GM19397 (cell line): Measurements from ENCODE around the gene C18orf32.
A peak's percentile ranks its signal among the peaks of the same experiment; 100 is the strongest.
"Not testable (repeated sequence)": the region's sequence is repeated elsewhere in the genome, so short reads cannot be mapped to it uniquely, and the experiment has no call there.

Experiments
- ATAC-seq: cut with Tn5 transposase; IDR thresholded peaks from one replicate; pipeline ENCODE4 v1.9.1; 2021; ENCODE audit warnings: mild to moderate bottlenecking, moderate library complexity; ENCODE audit not compliant: unreplicated experiment

The C18orf32 gene

GRCh38 chr18:49486953-49487710 lies at the start of gene C18orf32:
C18orf32 (minus strand) TSS chr18:49487234; CDS start chr18:49483748, 3,486 bp downstream.
- peak; percentile 97 for ATAC-seq

- no peak for ATAC-seq
Observed at GRCh38 chr18:49534846-49535601, 48.0 kb upstream of the C18orf32 start.

DNA sequence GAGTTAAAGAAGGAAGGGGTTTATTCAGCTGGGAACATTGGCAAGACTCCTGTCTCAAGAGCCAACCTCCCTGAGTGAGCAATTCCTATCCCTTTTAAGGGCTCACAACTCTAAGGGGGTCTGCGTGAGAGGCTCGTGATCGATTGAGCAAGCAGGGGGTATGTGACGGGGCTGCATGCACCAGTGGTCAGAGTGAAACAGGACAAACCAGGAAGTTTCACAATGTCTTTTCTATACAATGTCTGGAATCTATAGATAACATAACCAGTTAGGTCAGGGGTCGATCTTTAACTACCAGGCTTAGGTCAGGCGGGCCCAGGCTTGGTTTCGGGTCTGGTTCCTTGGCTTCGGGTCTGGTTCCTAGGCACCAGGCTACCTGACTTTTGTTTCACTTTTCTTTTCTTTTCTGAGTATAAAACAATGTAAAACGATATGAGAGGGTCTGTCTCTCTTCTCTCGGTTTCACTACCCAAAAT lies 44.7 kb upstream of the C18orf32 start:
- ATAC-seq: no peak

DNA sequence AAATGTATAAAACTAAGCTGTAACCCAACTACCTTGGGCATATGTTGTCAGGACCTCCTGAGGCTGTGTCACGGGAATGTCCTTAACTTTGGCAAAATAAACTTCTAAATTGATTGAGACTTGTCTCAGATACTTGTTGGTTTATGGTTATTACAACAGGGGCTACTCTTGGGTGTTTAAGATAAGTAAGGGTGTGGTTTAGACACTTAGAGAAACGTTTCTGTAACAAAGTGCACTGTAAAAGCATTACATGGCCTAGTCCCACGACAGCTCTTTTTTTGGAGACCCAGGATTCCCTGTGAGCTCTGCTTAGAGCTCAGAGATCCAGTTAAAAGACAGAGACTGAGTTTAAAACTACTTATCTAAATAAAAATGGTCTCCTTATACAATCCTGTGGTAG lies 42.6 kb upstream of the C18orf32 start:
- no peak for ATAC-seq

GRCh38 chr18:49527631-49528327 lies 40.7 kb upstream of the C18orf32 start:
- ATAC-seq: no peak

DNA sequence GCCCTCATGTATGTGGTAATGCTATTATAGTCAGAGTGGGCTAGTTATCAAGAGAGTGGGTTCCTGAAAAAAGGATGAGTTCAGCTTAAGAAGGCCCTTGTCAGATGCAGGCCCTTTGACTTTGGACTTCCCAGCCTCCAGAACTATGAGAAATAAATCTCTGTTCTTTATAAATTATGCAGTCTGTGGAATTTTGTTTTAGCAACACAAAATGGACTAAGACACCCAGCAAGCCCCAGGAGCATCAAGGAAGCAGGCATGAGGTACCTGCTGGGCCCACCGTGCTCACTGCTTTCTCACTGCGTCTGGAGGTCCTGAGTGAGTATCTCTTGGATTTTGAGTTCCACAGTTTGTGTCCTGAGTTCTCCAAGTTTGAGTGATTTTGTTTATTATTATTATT lies 38.9 kb upstream of the C18orf32 start:
- no peak for ATAC-seq

GRCh38 chr18:49524951-49525350 lies 37.9 kb upstream of the C18orf32 start:
- no peak for ATAC-seq

GRCh38 chr18:49524349-49524748 lies 37.3 kb upstream of the C18orf32 start:
- ATAC-seq: no peak

- not testable (repeated sequence) for ATAC-seq
Observed at GRCh38 chr18:49523580-49524093, 36.6 kb upstream of the C18orf32 start.

GRCh38 chr18:49521216-49521835 lies 34.3 kb upstream of the C18orf32 start:
- ATAC-seq: no peak

DNA sequence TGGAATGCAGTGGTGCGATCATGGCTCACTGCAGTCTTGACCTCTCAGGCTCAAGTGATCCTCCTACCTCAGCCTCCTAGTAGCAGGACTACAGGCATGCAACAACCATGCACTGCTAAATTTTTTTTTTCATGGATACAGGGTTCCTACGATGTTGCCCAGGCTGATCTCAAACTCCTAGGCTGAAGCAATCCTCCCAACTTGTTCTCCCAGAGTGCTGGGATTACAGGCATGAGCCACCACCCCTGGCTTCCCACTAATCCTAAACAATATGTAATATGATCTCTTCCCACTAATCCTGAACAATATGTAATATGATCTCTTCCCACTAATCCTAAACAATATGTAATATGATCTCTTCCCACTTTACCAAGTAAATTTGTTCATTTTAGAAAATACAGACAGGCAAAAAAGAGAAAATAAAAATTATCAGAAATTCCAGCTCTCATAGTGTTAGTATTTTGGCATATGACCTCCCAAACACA lies 33.7 kb upstream of the C18orf32 start:
- ATAC-seq: no peak

- ATAC-seq: no peak
Observed at GRCh38 chr18:49519101-49519971, 32.3 kb upstream of the C18orf32 start.

GRCh38 chr18:49517483-49517882 lies 30.4 kb upstream of the C18orf32 start:
- ATAC-seq: no peak

GRCh38 chr18:49515516-49515915 lies 28.5 kb upstream of the C18orf32 start:
- no peak for ATAC-seq

GRCh38 chr18:49515003-49515402 lies 28.0 kb upstream of the C18orf32 start:
- not testable (repeated sequence) for ATAC-seq

DNA sequence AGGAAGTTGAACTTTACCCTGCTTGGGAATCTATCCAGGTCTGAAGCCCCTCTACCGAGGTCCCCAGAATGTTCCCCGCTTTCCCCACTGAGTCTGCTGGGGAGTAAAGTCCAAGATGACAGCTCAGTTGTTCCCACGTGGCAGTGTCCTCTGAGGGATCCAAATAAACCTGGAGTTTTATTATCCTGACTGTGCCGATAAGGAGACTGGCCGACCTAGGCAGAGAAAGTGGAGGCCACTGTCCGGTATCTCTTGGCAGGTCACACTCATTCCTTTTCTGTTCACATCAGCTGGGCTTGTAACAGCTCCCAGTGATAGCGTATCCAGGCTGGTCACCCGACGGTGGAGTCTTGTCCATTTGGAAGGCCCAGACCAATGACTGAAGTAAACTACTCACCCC lies 27.5 kb upstream of the C18orf32 start:
- no peak for ATAC-seq

- ATAC-seq: not testable (repeated sequence)
Observed at GRCh38 chr18:49512876-49513275, 25.8 kb upstream of the C18orf32 start.

GRCh38 chr18:49510393-49511115 lies 23.5 kb upstream of the C18orf32 start:
- no peak for ATAC-seq

GRCh38 chr18:49506438-49506837 lies 19.4 kb upstream of the C18orf32 start:
- not testable (repeated sequence) for ATAC-seq
